Fibroblast of villous mesenchyme (primary cell): ENCODE data around the gene GPT2. TPM values are rescaled to one million over a fixed set of nuclear protein-coding genes. Genes with fewer than 3 reads are reported as not detected.

Experiments
- DNase-seq: peaks from one replicate; pipeline ENCODE4 v3.0.0-alpha.2; 2010; ENCODE audit warnings: low read depth
- H3K4me3 ChIP-seq: 2 replicates; pipeline ENCODE4 v1.5.1; 2011; ENCODE audit warnings: low read depth, mild to moderate bottlenecking, low read length
- total RNA-seq: library from RNA; depleted of rRNA; stranded (reverse); fragments of >200 nt; gene quantifications from 2 replicates; pipeline ENCODE4 v1.2.3, GENCODE V29; 2012
- TF ChIP-seq, protein P1 (sequence below): IDR thresholded peaks from 2 replicates; pipeline ENCODE4 v1.5.1; 2012; ENCODE audit warnings: low read depth, mild to moderate bottlenecking, low read length; ENCODE audit not compliant: insufficient read depth

Gene GPT2
- total RNA-seq, 1 donor: 13.0 TPM

GRCh38 chr16:46898006-46898405 lies 13.8 kb downstream of the GPT2 start:
- DNase-seq: no peak
- TF ChIP-seq, protein P1, sequence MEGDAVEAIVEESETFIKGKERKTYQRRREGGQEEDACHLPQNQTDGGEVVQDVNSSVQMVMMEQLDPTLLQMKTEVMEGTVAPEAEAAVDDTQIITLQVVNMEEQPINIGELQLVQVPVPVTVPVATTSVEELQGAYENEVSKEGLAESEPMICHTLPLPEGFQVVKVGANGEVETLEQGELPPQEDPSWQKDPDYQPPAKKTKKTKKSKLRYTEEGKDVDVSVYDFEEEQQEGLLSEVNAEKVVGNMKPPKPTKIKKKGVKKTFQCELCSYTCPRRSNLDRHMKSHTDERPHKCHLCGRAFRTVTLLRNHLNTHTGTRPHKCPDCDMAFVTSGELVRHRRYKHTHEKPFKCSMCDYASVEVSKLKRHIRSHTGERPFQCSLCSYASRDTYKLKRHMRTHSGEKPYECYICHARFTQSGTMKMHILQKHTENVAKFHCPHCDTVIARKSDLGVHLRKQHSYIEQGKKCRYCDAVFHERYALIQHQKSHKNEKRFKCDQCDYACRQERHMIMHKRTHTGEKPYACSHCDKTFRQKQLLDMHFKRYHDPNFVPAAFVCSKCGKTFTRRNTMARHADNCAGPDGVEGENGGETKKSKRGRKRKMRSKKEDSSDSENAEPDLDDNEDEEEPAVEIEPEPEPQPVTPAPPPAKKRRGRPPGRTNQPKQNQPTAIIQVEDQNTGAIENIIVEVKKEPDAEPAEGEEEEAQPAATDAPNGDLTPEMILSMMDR: no peak
- no peak overlapping the region for H3K4me3 ChIP-seq

DNA sequence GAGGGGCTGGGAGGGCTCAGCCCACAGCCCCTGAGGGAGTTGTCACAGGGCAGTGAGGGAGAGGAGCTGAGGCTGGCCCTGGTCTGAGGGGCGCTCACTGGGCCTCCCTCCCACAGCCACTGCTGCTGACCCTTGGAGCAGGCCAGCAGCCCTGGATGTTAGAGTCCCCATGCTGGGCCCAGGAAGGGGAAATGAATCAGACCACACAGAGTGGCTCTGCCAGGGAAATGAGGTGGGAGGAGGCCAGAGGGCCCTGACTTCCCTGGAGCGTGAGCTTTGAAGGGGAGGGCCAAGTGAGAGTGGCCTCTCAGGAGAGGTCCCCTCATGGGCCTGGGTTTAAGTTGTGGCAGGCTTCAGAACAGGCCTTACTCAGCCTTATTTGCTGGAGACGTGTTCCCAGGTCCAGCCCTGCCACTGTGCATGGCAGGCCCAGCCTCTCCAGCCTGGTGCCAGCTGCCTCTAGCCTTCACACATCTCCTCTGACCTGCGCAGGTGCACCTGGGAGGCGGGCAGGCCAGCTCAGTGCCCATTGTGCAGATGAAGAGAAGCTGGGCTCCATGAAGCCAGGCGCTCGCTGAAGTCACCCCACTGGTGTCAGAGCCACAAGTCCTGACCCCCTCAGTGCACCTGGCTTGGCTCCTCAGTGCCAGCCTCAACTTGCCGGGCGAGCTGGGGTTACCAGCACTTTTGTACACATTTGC lies 15.4 kb downstream of the GPT2 start:
- H3K4me3 ChIP-seq: no peak overlapping the region
- no peak for DNase-seq
- TF ChIP-seq, protein P1: no peak

GRCh38 chr16:46900455-46901235 lies 16.5 kb downstream of the GPT2 start:
- no peak overlapping the region for H3K4me3 ChIP-seq
- no peak for DNase-seq
- TF ChIP-seq, protein P1: no peak

- no peak for DNase-seq
- TF ChIP-seq, protein P1: no peak
- no peak overlapping the region for H3K4me3 ChIP-seq
These were observed 17.5 kb downstream of the GPT2 start for GRCh38 chr16:46901709-46902108.

GRCh38 chr16:46903255-46903905 lies 19.2 kb downstream of the GPT2 start:
- no peak overlapping the region for H3K4me3 ChIP-seq
- TF ChIP-seq, protein P1: no peak
- DNase-seq: no peak

- TF ChIP-seq, protein P1: no peak
- H3K4me3 ChIP-seq: no peak overlapping the region
- DNase-seq: no peak
These were observed 20.3 kb downstream of the GPT2 start for GRCh38 chr16:46904471-46904870.
